HFF-Myc (cell line): ENCODE data around the gene ZNF503.

ENCODE experiments used
- DNase-seq: peaks from one replicate; pipeline ENCODE4 v3.0.0-alpha.2; 2011; ENCODE audit warnings: low read depth; ENCODE audit errors: extremely low read depth
- H3K4me3 ChIP-seq: replicated peaks from 2 replicates; pipeline ENCODE4 v1.5.1; 2011; ENCODE audit warnings: low read depth, mild to moderate bottlenecking, control low read depth, low read length
- TF ChIP-seq, protein P1 (sequence below): IDR thresholded peaks from 2 replicates; pipeline ENCODE4 v1.5.1; 2012; ENCODE audit warnings: mild to moderate bottlenecking, low read depth, low read length, control low read depth; ENCODE audit errors: missing control alignments

The ZNF503 gene

DNA sequence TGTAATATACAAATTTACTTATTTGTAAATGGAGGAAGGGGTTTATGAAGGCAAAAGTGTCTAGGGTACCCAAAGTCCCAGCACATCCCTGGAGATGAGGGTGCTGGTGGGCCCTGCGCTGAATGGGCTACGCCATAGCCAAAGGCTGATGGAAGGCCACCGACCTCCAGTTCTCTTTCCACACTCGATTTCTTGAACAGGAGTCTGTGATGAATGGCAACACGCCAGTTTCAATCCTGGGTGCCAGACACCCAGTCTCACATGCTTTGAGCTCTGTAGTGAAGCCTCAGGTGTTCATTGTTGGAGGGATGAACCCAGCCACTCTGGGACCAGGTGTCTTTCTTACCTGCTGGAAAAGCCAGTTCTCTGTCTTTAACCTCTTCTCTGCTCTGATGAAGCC lies 30.6 kb upstream of the ZNF503 start:
- DNase-seq = no peak
- TF ChIP-seq, protein P1, sequence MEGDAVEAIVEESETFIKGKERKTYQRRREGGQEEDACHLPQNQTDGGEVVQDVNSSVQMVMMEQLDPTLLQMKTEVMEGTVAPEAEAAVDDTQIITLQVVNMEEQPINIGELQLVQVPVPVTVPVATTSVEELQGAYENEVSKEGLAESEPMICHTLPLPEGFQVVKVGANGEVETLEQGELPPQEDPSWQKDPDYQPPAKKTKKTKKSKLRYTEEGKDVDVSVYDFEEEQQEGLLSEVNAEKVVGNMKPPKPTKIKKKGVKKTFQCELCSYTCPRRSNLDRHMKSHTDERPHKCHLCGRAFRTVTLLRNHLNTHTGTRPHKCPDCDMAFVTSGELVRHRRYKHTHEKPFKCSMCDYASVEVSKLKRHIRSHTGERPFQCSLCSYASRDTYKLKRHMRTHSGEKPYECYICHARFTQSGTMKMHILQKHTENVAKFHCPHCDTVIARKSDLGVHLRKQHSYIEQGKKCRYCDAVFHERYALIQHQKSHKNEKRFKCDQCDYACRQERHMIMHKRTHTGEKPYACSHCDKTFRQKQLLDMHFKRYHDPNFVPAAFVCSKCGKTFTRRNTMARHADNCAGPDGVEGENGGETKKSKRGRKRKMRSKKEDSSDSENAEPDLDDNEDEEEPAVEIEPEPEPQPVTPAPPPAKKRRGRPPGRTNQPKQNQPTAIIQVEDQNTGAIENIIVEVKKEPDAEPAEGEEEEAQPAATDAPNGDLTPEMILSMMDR = no peak
- no peak overlapping the region for H3K4me3 ChIP-seq

DNA sequence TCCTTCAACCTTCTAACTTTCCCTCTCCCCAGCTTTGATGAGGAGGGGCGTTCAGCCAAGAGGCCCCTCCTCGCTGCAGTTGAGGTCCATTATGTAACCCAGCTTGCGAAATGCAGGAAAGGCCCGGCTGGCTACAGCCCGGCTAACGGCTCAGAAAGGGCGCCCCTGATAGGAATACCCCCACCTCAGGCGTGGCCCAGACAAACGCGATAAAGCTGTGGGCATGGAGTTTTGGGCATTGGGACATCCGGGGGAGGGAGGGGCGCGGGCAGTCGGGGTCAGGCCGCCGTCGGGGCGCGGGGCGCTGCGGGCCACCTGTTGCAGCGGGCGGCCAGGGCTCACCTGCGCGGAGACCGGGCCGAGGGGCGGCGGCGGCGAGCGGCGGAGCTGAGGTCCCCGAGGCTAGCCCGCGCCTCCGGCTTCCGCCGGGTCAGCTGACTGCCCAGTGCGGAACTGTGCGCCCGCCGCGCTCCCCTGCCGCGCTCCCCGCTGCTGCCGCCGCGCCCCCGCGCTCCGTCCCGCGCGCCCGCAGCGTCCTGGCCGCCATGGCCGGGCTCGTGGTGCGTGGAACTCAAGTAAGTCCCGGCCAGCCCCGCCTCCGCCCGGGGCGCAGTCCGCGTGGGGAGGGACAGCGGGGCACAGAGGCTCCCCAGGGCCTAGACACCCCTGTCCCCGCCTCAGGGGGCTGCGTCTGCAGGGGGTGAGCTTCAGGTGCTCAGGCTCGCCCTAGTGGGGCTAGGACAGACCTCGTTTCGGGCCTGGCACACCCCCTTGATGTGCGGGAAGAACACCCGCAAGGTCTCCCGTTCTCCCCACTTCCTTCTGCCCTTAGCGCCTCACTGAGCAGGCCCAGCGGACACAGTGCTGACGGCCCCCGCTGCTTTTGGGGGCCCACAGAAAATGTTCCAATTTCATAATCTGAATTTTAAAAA lies 29.9 kb upstream of the ZNF503 start, which contains the start of gene LRMDA:
Gene LRMDA, plus strand, starts transcription at position 445 of the 932 bp plus-strand sequence.
- no peak within 1 kb of the TSS; the same call in 1 of the 2 replicates for H3K4me3 ChIP-seq
- DNase-seq = no peak
- TF ChIP-seq, protein P1 = no peak

DNA sequence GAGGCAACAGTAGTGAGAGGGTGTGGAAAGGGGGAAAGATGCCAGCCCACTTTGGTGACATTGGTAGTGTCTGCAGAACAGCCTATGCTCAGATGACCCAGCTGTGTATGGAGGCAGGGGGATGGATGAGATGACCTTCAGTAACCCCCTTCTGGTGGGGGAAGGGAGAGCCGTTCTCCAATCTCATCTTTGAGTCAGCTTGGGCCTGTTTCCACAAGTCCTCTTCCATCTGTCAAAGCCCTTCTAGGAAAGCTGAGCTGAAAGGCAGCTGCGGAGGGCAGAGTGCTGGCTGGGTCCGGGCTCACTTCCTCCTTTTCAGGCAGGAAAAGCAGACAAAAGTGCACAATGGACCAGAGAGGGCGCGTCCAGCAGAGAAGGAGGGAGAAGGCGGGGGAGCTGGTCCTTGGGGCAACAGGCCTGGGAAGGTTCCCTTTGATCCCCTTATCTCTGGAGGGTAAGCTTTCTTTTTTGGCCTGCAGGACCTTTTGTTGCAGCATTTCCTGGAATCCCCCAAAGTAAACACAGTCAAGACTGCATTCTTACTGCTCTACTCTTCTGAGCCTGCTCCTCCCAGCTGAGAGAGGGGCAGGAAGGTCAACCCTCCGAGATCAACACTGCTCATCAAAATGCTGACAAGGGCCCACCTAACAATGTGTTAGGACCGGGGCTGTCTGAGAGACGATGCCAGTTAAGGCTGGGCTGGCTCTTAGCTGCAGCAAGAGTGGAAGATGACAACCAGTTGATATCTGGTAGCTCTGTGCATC lies 28.6 kb upstream of the ZNF503 start:
- no peak for DNase-seq
- TF ChIP-seq, protein P1 = no peak
- H3K4me3 ChIP-seq = no peak overlapping the region

DNA sequence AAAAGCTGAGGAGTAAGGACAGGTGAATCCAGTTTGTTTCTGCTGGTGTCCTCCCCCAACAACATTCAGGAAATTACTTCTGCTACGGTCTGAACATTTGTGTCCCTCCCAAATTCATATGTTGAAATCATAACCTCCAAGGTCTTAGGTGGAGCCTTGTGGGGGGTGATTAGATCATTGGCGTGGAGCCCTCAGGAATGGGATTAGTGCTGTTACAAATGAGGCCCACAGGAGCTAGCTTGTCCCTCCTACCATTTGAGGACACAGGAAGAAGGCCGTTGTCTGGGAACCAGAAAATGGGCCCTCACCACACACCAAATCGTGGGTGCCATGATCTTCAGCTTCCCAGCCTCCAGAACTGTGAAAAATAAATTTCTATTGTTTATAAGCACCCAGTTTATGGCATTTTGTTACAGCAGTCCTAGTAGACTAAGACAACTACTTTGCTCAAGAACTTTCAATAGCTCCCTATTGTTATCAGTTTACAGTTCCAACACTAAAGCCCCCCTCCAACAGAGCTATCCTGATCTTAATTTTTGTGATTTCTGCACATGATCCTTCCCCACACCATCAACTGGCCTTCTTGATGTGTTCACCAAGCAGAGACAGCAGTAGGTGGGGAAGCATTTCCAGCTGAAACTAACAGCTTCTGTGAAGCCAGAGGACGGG lies 27.7 kb upstream of the ZNF503 start:
- TF ChIP-seq, protein P1 = no peak
- H3K4me3 ChIP-seq = no peak overlapping the region
- no peak for DNase-seq

DNA sequence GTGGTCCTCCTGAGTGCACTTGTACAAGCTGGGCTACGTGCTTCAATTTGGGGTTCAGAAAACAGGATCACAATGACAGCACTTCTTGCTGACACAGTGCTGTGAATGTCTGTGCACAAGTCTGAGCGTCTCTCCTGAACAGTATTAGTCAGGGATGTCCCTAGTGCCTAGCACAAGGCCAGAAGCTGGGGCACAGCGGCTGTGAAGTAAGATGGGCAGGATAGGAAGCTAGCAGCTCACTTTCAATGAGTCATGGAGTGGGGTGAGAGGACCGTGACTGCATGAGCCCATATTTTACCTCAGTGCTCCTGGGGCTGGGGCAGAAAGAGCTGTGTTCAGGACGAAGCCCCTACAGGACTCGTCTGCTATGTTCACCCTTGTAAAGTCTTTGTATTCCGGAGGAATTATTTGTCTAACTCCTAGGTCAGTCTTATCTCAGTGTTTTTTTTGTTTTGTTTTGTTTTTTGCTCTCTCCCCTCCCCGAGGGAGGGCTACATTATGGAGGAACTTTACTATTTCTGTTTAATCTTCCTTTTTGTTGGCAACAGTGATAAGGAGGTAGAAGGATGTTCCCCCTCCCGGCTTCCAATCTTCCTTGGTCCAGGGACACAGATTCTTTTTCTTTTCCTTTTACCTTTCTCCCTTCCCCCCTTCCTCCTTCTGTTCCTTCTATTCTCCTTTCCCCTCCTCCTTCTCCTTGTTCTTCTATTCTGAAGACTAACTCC lies 27.0 kb upstream of the ZNF503 start:
- TF ChIP-seq, protein P1 = no peak
- no peak overlapping the region for H3K4me3 ChIP-seq
- DNase-seq = no peak

DNA sequence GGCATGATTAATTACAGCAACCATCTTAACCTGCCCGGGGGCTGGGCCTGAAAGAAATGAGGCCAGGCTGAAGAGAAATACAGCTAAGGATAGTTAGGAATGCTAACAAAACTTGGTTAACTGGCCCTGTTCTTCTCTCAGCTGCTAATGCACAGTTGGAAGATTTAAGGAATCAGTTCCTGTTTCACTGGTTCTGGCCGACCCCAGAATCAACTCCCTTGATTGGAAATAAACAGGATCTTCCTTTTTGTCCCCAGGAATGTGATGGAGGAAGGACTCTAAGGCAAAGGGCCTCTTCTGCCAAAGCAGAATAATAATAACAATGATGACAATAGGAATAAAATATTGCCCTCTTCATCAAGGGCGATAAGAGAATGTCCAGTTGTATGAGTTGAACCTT lies 26.4 kb upstream of the ZNF503 start:
- H3K4me3 ChIP-seq = no peak overlapping the region
- DNase-seq = no peak
- TF ChIP-seq, protein P1 = no peak
